Measurements from ENCODE around the gene TPSB2. TPM values are rescaled to one million over a fixed set of nuclear protein-coding genes. Genes with fewer than 3 reads are reported as not detected.

Gene TPSB2
- total RNA-seq, 1 donor from 2014 or later: not detected

DNA sequence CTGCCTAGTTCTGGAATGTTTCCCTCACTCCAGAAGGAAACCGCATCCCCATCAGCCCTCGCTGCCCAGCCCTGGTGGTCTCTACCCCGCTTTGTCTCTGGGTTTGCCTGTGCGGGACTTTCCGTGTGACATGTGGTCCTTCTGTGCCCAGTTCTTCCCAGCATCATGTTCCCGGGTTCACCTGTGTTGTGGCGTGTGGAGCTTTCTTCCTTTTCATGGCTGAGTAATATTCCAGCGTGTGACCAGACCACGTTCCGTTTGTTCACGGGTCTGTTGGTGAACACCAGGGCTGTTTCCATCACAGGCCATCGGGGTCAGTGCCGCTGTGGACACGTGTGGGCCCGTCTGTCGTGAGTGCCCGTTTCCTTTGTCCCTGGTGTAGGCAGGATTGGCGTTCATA is 45.0 kb downstream of the TPSB2 start:
- Mint-ChIP-seq H3K27ac (ENCODE audit: unreplicated experiment) (no peak overlapping the region), H3K4me1 (ENCODE audit: unreplicated experiment) (no peaks in the 10 kb centered on the region), H3K4me3 (ENCODE audit: unreplicated experiment) (no peak overlapping the region)

DNA sequence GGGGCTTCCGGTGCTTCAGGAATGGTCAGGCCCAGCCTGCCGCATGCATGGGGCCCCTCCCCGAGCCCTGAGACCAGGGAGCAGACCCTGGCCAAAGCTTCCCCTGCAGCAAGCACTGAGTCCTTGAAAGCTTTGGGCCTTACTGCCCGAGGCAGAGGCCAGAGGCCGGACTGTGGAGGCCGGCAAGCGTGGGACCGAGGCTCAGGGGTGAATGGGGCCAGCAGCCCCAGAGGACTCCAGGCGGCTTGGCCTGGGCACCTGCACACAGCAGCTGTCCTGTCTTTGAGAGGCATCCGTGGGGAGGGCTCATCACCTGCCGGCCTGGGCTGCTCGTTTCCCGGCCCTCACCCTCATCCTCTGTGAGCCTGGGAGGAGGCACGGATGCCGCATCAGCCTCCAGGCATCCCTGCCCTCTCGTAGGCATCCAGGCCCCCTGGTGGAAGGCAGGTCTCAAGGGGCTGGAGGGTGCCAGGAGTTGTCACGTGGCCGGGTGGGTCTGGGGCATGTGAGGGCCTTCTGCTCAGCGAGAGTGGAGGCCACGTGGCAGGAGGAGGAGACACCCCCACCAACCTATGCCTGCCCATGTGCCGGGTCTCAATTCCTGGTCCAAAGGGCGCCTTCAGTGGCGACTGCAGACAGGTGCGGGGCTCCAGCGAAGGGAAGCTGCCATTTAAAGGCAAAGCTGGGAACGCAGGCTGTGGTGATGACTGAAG is 45.7 kb downstream of the TPSB2 start:
- Mint-ChIP-seq H3K27me3 (ENCODE audit: unreplicated experiment) (peaks cover 3% of the 10 kb centered on the region), H3K9me3 (ENCODE audit: unreplicated experiment) (no peaks in the 10 kb centered on the region), H3K36me3 (ENCODE audit: low read depth, unreplicated experiment) (no peaks in the 10 kb centered on the region), H3K4me1 (ENCODE audit: unreplicated experiment) (no peaks in the 10 kb centered on the region), H3K27ac (ENCODE audit: unreplicated experiment) (no peak overlapping the region), H3K4me3 (ENCODE audit: unreplicated experiment) (no peak overlapping the region)
- TF ChIP-seq, protein P1, sequence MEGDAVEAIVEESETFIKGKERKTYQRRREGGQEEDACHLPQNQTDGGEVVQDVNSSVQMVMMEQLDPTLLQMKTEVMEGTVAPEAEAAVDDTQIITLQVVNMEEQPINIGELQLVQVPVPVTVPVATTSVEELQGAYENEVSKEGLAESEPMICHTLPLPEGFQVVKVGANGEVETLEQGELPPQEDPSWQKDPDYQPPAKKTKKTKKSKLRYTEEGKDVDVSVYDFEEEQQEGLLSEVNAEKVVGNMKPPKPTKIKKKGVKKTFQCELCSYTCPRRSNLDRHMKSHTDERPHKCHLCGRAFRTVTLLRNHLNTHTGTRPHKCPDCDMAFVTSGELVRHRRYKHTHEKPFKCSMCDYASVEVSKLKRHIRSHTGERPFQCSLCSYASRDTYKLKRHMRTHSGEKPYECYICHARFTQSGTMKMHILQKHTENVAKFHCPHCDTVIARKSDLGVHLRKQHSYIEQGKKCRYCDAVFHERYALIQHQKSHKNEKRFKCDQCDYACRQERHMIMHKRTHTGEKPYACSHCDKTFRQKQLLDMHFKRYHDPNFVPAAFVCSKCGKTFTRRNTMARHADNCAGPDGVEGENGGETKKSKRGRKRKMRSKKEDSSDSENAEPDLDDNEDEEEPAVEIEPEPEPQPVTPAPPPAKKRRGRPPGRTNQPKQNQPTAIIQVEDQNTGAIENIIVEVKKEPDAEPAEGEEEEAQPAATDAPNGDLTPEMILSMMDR (IDR thresholded peaks at IDR 0.05; ENCODE audit: unreplicated experiment): no peak
- DNase-seq (ENCODE audit: low spot score): no peak

More for the DNA sequence above, 45.0 kb downstream of the TPSB2 start:
- Mint-ChIP-seq H3K9me3 (ENCODE audit: unreplicated experiment) (no peaks in the 10 kb centered on the region), H3K27me3 (ENCODE audit: unreplicated experiment) (peaks cover 3% of the 10 kb centered on the region), H3K36me3 (ENCODE audit: low read depth, unreplicated experiment) (no peaks in the 10 kb centered on the region)
- TF ChIP-seq, protein P1 (IDR thresholded peaks at IDR 0.05; ENCODE audit: unreplicated experiment): no peak
- no peak for DNase-seq (ENCODE audit: low spot score)

DNA sequence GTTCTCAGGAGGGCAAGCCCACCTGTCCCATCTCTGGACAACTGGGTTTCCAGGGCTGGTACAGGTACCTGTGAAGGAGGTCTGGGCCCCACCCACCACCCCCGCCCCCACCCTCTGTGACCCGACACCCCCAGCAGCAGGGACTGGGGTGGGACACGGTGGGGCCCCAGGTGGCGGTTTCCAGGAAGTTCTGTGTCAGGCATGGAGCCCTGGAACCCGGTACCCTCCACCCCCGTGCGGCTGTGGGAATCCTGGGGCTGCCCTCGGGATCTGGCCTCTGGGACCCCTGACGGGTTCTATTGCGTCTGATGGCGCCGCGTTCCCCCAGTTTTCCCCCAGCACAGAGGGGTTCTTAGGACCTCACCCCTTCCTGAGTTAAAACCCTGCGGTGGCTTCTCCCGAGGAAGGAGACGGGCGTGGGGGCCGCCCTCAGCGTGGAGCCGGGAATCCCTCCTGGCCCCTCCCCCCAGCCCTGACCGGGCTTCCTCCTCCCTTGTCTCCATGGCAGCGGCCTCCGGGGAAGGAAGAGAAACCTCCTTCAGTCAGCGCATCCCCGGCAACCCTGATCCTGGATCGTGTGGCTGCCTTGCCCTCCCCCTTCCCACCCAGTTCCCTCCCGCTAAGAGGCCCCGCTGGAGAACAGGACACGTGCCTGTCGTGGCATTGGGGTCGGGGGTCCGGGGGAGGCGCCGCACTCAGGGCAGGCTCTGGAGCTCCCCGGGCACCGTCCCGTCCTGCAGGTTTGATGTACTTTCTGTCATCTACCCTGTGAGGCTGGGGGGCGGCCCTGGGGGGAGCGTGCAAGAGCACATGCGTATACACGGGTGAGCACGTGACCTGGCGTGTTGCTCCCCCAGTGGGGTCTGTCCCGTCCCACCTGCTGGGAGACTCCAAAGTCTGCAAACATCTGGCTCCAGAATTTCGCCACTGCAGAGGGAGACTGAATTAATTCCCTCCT is 46.8 kb downstream of the TPSB2 start:
- peak; percentile 47 for DNase-seq (ENCODE audit: low spot score)
- no peaks in the 10 kb centered on the region for H3K36me3 Mint-ChIP-seq (ENCODE audit: low read depth, unreplicated experiment)
- no peaks in the 10 kb centered on the region for H3K9me3 Mint-ChIP-seq (ENCODE audit: unreplicated experiment)
- H3K4me1 Mint-ChIP-seq (ENCODE audit: unreplicated experiment): no peaks in the 10 kb centered on the region
- no peak overlapping the region for H3K4me3 Mint-ChIP-seq (ENCODE audit: unreplicated experiment)
- peaks cover 3% of the 10 kb centered on the region for H3K27me3 Mint-ChIP-seq (ENCODE audit: unreplicated experiment)
- no peak overlapping the region for H3K27ac Mint-ChIP-seq (ENCODE audit: unreplicated experiment)
- TF ChIP-seq, protein P1 (IDR thresholded peaks at IDR 0.05; ENCODE audit: unreplicated experiment): no peak

DNA sequence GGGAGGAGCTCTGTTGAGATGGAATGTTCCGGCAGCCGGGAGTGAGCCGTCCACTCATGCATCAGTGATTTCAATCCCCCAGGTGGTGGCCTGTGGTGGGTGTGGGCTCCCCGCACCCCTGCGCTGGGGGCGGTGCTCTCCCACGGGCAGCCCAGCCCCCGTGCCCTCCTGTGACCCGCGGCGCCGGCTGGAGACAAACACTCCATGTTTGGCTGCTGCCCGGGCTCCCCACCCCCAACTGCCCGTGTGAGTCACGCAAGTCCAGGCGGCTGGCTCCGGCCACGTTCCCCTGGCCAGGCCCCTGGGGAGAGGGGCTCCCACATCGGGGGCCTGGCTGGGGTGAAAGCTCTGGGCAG is 47.7 kb downstream of the TPSB2 start:
- no peaks in the 10 kb centered on the region for H3K9me3 Mint-ChIP-seq (ENCODE audit: unreplicated experiment)
- no peaks in the 10 kb centered on the region for H3K27me3 Mint-ChIP-seq (ENCODE audit: unreplicated experiment)
- no peak for DNase-seq (ENCODE audit: low spot score)
- H3K27ac Mint-ChIP-seq (ENCODE audit: unreplicated experiment): no peak overlapping the region
- H3K4me3 Mint-ChIP-seq (ENCODE audit: unreplicated experiment): no peak overlapping the region
- TF ChIP-seq, protein P1 (IDR thresholded peaks at IDR 0.05; ENCODE audit: unreplicated experiment): no peak
- no peaks in the 10 kb centered on the region for H3K36me3 Mint-ChIP-seq (ENCODE audit: low read depth, unreplicated experiment)
- H3K4me1 Mint-ChIP-seq (ENCODE audit: unreplicated experiment): no peaks in the 10 kb centered on the region

Data from endothelial cell (in vitro differentiated cells).